GM21515 (cell line): Measurements from ENCODE around the gene LIF.
"Not testable (repeated sequence)": the region's sequence is repeated elsewhere in the genome, so short reads cannot be mapped to it uniquely, and the experiment has no call there.

ENCODE experiments used
- ATAC-seq: cut with Tn5 transposase; IDR thresholded peaks from one replicate; pipeline ENCODE4 v1.9.1; 2021; ENCODE audit not compliant: unreplicated experiment

Gene LIF

GRCh38 chr22:30227438-30228228 is 18.9 kb downstream of the LIF start:
- ATAC-seq, result no peak

GRCh38 chr22:30226192-30226832 is 20.2 kb downstream of the LIF start:
- ATAC-seq, result no peak

- ATAC-seq, result no peak
Measured at GRCh38 chr22:30225220-30225927, 21.2 kb downstream of the LIF start.

- ATAC-seq, result no peak
Measured at GRCh38 chr22:30224161-30224857, 22.2 kb downstream of the LIF start.

- ATAC-seq, result no peak
Measured at GRCh38 chr22:30223303-30223702, 23.3 kb downstream of the LIF start.

GRCh38 chr22:30222321-30222720 is 24.2 kb downstream of the LIF start:
- ATAC-seq, result no peak

- no peak for ATAC-seq
Measured at GRCh38 chr22:30221121-30221992, 25.2 kb downstream of the LIF start.

GRCh38 chr22:30220338-30221012 is 26.1 kb downstream of the LIF start:
- no peak for ATAC-seq

- no peak for ATAC-seq
Measured at GRCh38 chr22:30219668-30220278, 26.8 kb downstream of the LIF start.

GRCh38 chr22:30219049-30219654 is 27.4 kb downstream of the LIF start:
- ATAC-seq, result no peak

GRCh38 chr22:30217698-30218560 is 28.6 kb downstream of the LIF start:
- ATAC-seq, result no peak

GRCh38 chr22:30216710-30217109 is 29.8 kb downstream of the LIF start:
- ATAC-seq, result no peak

- not testable (repeated sequence) for ATAC-seq
Measured at GRCh38 chr22:30216272-30216671, 30.3 kb downstream of the LIF start.

- ATAC-seq, result no peak
Measured at GRCh38 chr22:30214703-30215407, 31.7 kb downstream of the LIF start.

- ATAC-seq, result no peak
Measured at GRCh38 chr22:30212996-30213441, 33.5 kb downstream of the LIF start.

GRCh38 chr22:30212363-30212995 is 34.1 kb downstream of the LIF start:
- no peak for ATAC-seq
